ENCODE measurements around the gene SLC41A1. TPM values are rescaled to one million over a fixed set of nuclear protein-coding genes. Genes with fewer than 3 reads are reported as not detected.

SLC41A1 gene
- polyA plus RNA-seq, 1 of the 3 experiments (the other 2 are of a cell fraction), result 18.3 TPM

GRCh38 chr1:205843036-205843859 is 30.2 kb upstream of the SLC41A1 start:
- Histone ChIP-seq H3K9me2 (no peaks in the 10 kb centered on the region), H3F3A (replicated peaks; ENCODE audit: insufficient read depth) (no peaks in the 10 kb centered on the region), H3K27ac (ENCODE audit: low read depth in 2 of 2, low read length in 1 of 2) (no peak overlapping the region), H3K9ac (no peak overlapping the region), H3K4me3 (ENCODE audit: low read depth in 2 of 2, low read length in 1 of 2) (no peak overlapping the region), H3K4me2 (no peak overlapping the region), H3K36me3 (replicated peaks in 1 of 2; ENCODE audit: control insufficient read depth in 1 of 2, insufficient read depth in 2 of 2, low read length in 1 of 2) (no peaks in the 10 kb centered on the region), H3K27me3 (ENCODE audit: insufficient read depth) (no peaks in the 10 kb centered on the region), H3K9me3 (no peaks in the 10 kb centered on the region), H3K4me1 (ENCODE audit: control insufficient read depth in 1 of 2, insufficient read depth in 2 of 2, low read depth in 1 of 2, low read length in 1 of 2) (peaks cover 0 to 12% of the 10 kb centered on the region in 2 experiments; a peak in 1 of 4 replicates), H4K20me1 (ENCODE audit: insufficient read depth) (no peaks in the 10 kb centered on the region), H2AFZ (ENCODE audit: low read depth) (no peak overlapping the region), H3K79me2 (ENCODE audit: insufficient read depth) (no peaks in the 10 kb centered on the region)
- WGBS (ENCODE audit: low lambda C conversion rate), result 74% methylated on average over 3 of the region's 3 CpGs
- CTCF ChIA-PET, result interaction anchor here (0.7 to 3.8 kb wide), 3 partner anchors 16 to 134 kb away, joined by 3 to 14 read pairs (median 3); no protein-coding TSS in a partner anchor
- POLR2A ChIA-PET, result no interaction called here
- no peak for TF ChIP-seq PBX3 (IDR thresholded peaks at IDR 0.05)
- TF ChIP-seq CHD2 (IDR thresholded peaks at IDR 0.05; ENCODE audit: low read length, partially characterized antibody), result no peak
- no peak for DNase-seq

- no peaks in the 10 kb centered on the region for H3F3A ChIP-seq (replicated peaks; ENCODE audit: insufficient read depth)
- no peaks in the 10 kb centered on the region for H3K9me2 ChIP-seq
- H4K20me1 ChIP-seq (ENCODE audit: insufficient read depth), result no peaks in the 10 kb centered on the region
- H3K4me1 ChIP-seq (ENCODE audit: control insufficient read depth in 1 of 2, insufficient read depth in 2 of 2, low read depth in 1 of 2, low read length in 1 of 2), result peaks cover 0 to 12% of the 10 kb centered on the region in 2 experiments; a peak in 1 of 4 replicates
- no peak overlapping the region for H3K9ac ChIP-seq
- DNase-seq, result peak; percentile 53
- H3K36me3 ChIP-seq (replicated peaks in 1 of 2; ENCODE audit: control insufficient read depth in 1 of 2, insufficient read depth in 2 of 2, low read length in 1 of 2), result no peaks in the 10 kb centered on the region
- H2AFZ ChIP-seq (ENCODE audit: low read depth), result no peak overlapping the region
- CTCF ChIA-PET, result interaction anchor here (1.7 to 3.8 kb wide), 2 partner anchors 50 to 135 kb away, joined by 4 to 14 read pairs; no protein-coding TSS in a partner anchor
- H3K4me3 ChIP-seq (ENCODE audit: low read depth in 2 of 2, low read length in 1 of 2), result no peak overlapping the region
- H3K9me3 ChIP-seq, result no peaks in the 10 kb centered on the region
- H3K27ac ChIP-seq (ENCODE audit: low read depth in 2 of 2, low read length in 1 of 2), result peak overlapping the region in 1 of 2 experiments; percentile 51; a peak in 2 of 4 replicates
- 72% methylated on average over 2 of the region's 2 CpGs for WGBS (ENCODE audit: low lambda C conversion rate)
- no peaks in the 10 kb centered on the region for H3K27me3 ChIP-seq (ENCODE audit: insufficient read depth)
- no peak overlapping the region for H3K4me2 ChIP-seq
- no peaks in the 10 kb centered on the region for H3K79me2 ChIP-seq (ENCODE audit: insufficient read depth)
- POLR2A ChIA-PET, result no interaction called here
- no peak for TF ChIP-seq CTCF (IDR thresholded peaks at IDR 0.05)
- no peak for TF ChIP-seq EP300 (IDR thresholded peaks at IDR 0.05; ENCODE audit: borderline replicate concordance in 1 of 2, low read depth in 1 of 2, low read length in 1 of 2)
- TF ChIP-seq RAD21 (IDR thresholded peaks at IDR 0.05; ENCODE audit: low read length), result no peak
- TF ChIP-seq CHD2 (IDR thresholded peaks at IDR 0.05; ENCODE audit: low read length, partially characterized antibody), result no peak
- no peak for TF ChIP-seq MEF2A (IDR thresholded peaks at IDR 0.05; ENCODE audit: borderline replicate concordance, low read depth)
- TF ChIP-seq RCOR1 (IDR thresholded peaks at IDR 0.05; ENCODE audit: low read length), result no peak
- no peak for TF ChIP-seq FOXM1 (IDR thresholded peaks at IDR 0.05; ENCODE audit: low read depth)
- TF ChIP-seq NFIC (IDR thresholded peaks at IDR 0.05; ENCODE audit: borderline replicate concordance), result no peak
- TF ChIP-seq SMC3 (IDR thresholded peaks at IDR 0.05; ENCODE audit: low read depth, low read length), result no peak
- TF ChIP-seq USF2 (IDR thresholded peaks at IDR 0.05; ENCODE audit: borderline replicate concordance, low read depth, low read length), result no peak
- no peak for TF ChIP-seq RFX5 (IDR thresholded peaks at IDR 0.05; ENCODE audit: low read length)
- TF ChIP-seq GABPA (IDR thresholded peaks at IDR 0.05; ENCODE audit: low read depth), result no peak
- no peak for TF ChIP-seq REST (IDR thresholded peaks at IDR 0.05; ENCODE audit: low read depth, low read length)
- TF ChIP-seq ZBTB33 (IDR thresholded peaks at IDR 0.05; ENCODE audit: borderline replicate concordance, low read depth), result no peak
- no peak for TF ChIP-seq TCF12 (IDR thresholded peaks at IDR 0.05)
Observed at GRCh38 chr1:205842229-205842628, 29.2 kb upstream of the SLC41A1 start.

Data from SK-N-SH (cell line).